ENCODE results near the gene THSD7B. TPM values are rescaled to one million over a fixed set of nuclear protein-coding genes. Genes with fewer than 3 reads are reported as not detected.

Gene THSD7B
- total and polyA plus RNA-seq, 10 donors, result 0.02 to 0.17 (median 0.09) TPM; not detected in 7

GRCh38 chr2:137454886-137455285, 689.5 kb downstream of the THSD7B start:
- Histone ChIP-seq H3K9me3 (peaks cover 0 to 9% (median 0%) of the 10 kb centered on the region in 8 donors), H3K27me3 (replicated peaks in 1 of 7) (no peaks in the 10 kb centered on the region), H3K4me1 (no peaks in the 10 kb centered on the region), H3K27ac (no peak overlapping the region), H3K4me3 (no peak overlapping the region), H3K36me3 (no peaks in the 10 kb centered on the region)
- WGBS, 5 donors, result 59 to 84% (median 74%) methylated on average over 2 of the region's 2 CpGs
- no peak for DNase-seq
- TF ChIP-seq CTCF (IDR thresholded peaks at IDR 0.05 in 8 of 11, conservative IDR thresholded peaks at IDR 0.05 in 3 of 11) (no peak), POLR2A (IDR thresholded peaks at IDR 0.05) (no peak), POLR2AphosphoS5 (IDR thresholded peaks at IDR 0.05) (no peak)
- intact Hi-C loops (cut with DNase I; ENCODE audit: low total_unique reads), result no loop called here

GRCh38 chr2:137467246-137467862, 702.0 kb downstream of the THSD7B start:
- Histone ChIP-seq H3K27me3 (replicated peaks in 1 of 7) (no peaks in the 10 kb centered on the region), H3K27ac (no peak overlapping the region), H3K4me1 (no peaks in the 10 kb centered on the region), H3K9me3 (no peaks in the 10 kb centered on the region), H3K4me3 (no peak overlapping the region), H3K36me3 (no peaks in the 10 kb centered on the region)
- 37 to 45% (median 41%) methylated on average over 3 of the region's 3 CpGs for WGBS, 5 donors
- intact Hi-C loops (cut with DNase I; ENCODE audit: low total_unique reads), result no loop called here
- no peak for TF ChIP-seq POLR2AphosphoS5 (IDR thresholded peaks at IDR 0.05)
- peak in 6 of 11 experiments; percentile 21 to 53 (median 39) for TF ChIP-seq CTCF (IDR thresholded peaks at IDR 0.05 in 8 of 11, conservative IDR thresholded peaks at IDR 0.05 in 3 of 11)
- DNase-seq, result no peak

GRCh38 chr2:137493261-137493660, 727.9 kb downstream of the THSD7B start:
- Histone ChIP-seq H3K27ac (no peak overlapping the region), H3K4me1 (no peaks in the 10 kb centered on the region), H3K27me3 (replicated peaks in 1 of 7) (no peaks in the 10 kb centered on the region), H3K9me3 (no peaks in the 10 kb centered on the region), H3K4me3 (no peak overlapping the region), H3K36me3 (no peaks in the 10 kb centered on the region)
- no peak for DNase-seq
- whole genome bisulfite sequencing, 5 donors, result 61 to 75% (median 66%) methylated on average over 5 of the region's 5 CpGs
- intact Hi-C loops (cut with DNase I; ENCODE audit: low total_unique reads), result no loop called here
- no peak for TF ChIP-seq POLR2A (IDR thresholded peaks at IDR 0.05)
- no peak for TF ChIP-seq POLR2AphosphoS5 (IDR thresholded peaks at IDR 0.05)
- no peak for TF ChIP-seq CTCF (IDR thresholded peaks at IDR 0.05 in 8 of 11, conservative IDR thresholded peaks at IDR 0.05 in 3 of 11)

GRCh38 chr2:137500599-137500998, 735.3 kb downstream of the THSD7B start:
- TF ChIP-seq CTCF (IDR thresholded peaks at IDR 0.05 in 8 of 11, conservative IDR thresholded peaks at IDR 0.05 in 3 of 11) (no peak), POLR2AphosphoS5 (IDR thresholded peaks at IDR 0.05) (no peak), POLR2A (IDR thresholded peaks at IDR 0.05) (no peak)
- H3K27me3 ChIP-seq (replicated peaks in 1 of 7), result no peaks in the 10 kb centered on the region
- intact Hi-C loops (cut with DNase I; ENCODE audit: low total_unique reads), result no loop called here
- H3K9me3 ChIP-seq, result no peaks in the 10 kb centered on the region
- no peak overlapping the region for H3K27ac ChIP-seq
- H3K4me1 ChIP-seq, result no peaks in the 10 kb centered on the region
- DNase-seq, result no peak
- H3K36me3 ChIP-seq, result no peaks in the 10 kb centered on the region
- no peak overlapping the region for H3K4me3 ChIP-seq
- 80 to 94% (median 91%) methylated on average over 3 of the region's 3 CpGs for WGBS, 5 donors

Data from spleen (tissue), 11 donors.